DMS79 (cell line): ENCODE results near the gene MSH6.

Experiments
- DNase-seq: peaks from one replicate; lab custom pipeline; 2025; lab: John Stamatoyannopoulos, UW

Gene MSH6

GRCh38 chr2:47783486-47784351 is 774 bp downstream of the MSH6 start:
- DNase-seq = peak; percentile 71

GRCh38 chr2:47784352-47784851 is 1.5 kb downstream of the MSH6 start:
- peak; percentile 40 for DNase-seq

DNA sequence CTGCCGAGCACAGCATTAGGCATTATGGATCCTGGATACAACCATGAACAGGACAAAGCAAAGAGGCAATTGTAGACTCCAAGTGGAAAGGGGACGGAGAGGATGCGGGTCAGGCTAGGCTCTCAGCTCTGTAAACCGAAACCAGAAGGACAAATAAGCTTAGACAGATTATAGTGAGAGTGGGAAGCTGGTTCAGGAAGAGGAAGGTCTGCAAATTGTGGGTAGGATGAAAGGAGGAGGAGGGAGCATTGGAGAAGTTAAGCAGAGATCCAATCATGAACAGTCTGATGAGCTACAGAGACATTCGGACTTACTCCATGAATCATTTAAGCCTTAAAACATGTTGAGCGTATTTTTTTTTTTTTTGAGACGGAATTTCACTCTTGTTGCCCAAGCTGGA is 3.0 kb downstream of the MSH6 start:
- DNase-seq = no peak

GRCh38 chr2:47796090-47796697 is 13.2 kb downstream of the MSH6 start:
- DNase-seq = no peak

- no peak for DNase-seq
These were observed 15.7 kb downstream of the MSH6 start for GRCh38 chr2:47798631-47799030.

DNA sequence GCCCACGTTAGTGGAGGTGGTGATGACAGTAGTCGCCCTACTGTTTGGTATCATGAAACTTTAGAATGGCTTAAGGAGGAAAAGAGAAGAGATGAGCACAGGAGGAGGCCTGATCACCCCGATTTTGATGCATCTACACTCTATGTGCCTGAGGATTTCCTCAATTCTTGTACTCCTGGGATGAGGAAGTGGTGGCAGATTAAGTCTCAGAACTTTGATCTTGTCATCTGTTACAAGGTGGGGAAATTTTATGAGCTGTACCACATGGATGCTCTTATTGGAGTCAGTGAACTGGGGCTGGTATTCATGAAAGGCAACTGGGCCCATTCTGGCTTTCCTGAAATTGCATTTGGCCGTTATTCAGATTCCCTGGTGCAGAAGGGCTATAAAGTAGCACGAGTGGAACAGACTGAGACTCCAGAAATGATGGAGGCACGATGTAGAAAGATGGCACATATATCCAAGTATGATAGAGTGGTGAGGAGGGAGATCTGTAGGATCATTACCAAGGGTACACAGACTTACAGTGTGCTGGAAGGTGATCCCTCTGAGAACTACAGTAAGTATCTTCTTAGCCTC is 16.2 kb downstream of the MSH6 start:
- no peak for DNase-seq

DNA sequence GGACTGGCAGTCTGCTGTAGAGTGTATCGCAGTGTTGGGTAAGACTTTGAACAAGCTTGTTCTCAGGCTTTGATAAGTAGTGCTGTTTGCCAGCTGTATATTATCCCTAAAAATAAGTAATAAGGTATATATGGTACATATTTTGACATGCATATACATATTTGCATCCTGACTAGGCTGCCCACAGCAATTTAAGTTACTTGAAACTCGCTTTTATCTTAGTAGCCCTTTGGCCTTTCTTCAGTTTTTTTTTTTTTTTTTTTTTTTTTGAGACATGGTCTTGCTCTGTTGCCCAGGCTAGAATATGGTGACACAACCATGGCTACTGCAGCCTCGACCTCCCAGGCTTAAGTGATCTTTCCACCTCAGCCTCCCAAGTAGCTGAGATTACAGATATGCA is 18.2 kb downstream of the MSH6 start:
- no peak for DNase-seq

DNA sequence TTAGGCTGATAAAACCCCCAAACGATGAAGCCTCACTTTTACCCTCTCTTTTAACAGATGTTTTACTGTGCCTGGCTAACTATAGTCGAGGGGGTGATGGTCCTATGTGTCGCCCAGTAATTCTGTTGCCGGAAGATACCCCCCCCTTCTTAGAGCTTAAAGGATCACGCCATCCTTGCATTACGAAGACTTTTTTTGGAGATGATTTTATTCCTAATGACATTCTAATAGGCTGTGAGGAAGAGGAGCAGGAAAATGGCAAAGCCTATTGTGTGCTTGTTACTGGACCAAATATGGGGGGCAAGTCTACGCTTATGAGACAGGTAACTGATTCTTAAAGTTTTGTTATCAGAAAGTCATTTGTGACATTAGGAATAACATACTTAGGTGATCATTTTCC is 20.4 kb downstream of the MSH6 start:
- no peak for DNase-seq

- no peak for DNase-seq
These were observed 20.8 kb downstream of the MSH6 start for GRCh38 chr2:47803770-47804169.

GRCh38 chr2:47805850-47806249 is 22.9 kb downstream of the MSH6 start:
- no peak for DNase-seq

- no peak for DNase-seq
These were observed 25.7 kb downstream of the MSH6 start for GRCh38 chr2:47808614-47809013.

- DNase-seq = no peak
These were observed 27.0 kb downstream of the MSH6 start for GRCh38 chr2:47809903-47810302.

DNA sequence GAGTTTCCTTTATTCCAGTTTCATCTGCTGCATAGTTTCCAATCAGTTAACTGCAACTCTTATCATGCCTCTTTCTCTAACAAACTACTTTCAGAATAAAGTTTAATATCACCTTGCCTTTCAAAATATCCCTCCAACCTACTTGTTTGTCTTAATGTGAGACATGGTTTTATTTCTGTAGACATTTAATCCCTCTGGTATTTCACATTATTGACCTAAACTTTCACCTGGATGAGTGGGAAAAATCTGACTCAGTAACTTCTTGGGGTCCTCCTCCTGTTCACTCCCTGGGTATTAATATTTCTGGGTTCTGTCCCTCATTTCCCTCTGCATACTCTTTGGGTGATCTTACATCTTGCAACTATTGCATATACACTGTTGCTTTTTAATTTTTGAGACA is 27.9 kb downstream of the MSH6 start:
- no peak for DNase-seq

GRCh38 chr2:47811668-47812067 is 28.7 kb downstream of the MSH6 start:
- peak; percentile 41 for DNase-seq

GRCh38 chr2:47815764-47816163 is 32.8 kb downstream of the MSH6 start:
- DNase-seq = peak; percentile 38

DNA sequence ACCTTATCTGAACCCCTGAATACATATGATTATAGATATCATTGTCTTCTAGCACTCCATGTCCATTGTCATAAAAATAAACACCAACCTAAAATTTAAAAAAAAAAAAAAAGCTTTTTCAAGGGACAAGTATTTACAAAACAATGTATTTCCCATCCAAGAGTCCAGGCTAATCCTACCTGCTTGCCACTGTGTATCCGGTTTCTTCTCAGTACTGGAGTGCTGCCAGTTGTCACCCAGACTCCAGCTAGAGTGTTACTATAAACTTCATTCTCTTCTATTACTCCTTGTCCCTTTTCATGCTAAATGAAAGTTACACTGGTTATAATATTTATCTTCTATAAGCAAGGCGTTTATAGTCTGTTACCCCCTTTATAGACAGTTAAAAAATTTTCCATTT is 35.8 kb downstream of the MSH6 start:
- no peak for DNase-seq

GRCh38 chr2:47819834-47820233 is 36.9 kb downstream of the MSH6 start:
- no peak for DNase-seq

- no peak for DNase-seq
These were observed 39.6 kb downstream of the MSH6 start for GRCh38 chr2:47822518-47822917.

DNA sequence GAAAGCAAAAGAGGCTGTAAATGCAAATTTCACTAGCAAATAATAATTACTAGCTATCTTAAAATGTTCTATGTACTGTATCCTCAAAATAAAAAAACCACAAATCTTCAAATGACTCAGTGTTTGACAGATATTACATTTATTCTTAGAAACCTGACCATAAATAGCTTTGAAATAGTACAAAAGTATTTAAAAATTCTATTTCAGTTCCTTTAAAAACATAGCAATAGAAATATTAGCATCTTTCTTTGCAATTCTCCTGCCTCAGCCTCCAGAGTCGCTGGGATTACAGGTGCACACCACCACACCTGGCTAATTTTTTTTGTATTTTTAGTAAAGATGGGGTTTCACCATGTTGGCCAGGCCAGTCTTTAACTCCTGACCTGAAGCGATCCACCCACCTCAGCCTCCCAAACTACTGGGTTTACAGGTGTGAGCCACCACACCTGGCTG is 50.6 kb downstream of the MSH6 start:
- no peak for DNase-seq

DNA sequence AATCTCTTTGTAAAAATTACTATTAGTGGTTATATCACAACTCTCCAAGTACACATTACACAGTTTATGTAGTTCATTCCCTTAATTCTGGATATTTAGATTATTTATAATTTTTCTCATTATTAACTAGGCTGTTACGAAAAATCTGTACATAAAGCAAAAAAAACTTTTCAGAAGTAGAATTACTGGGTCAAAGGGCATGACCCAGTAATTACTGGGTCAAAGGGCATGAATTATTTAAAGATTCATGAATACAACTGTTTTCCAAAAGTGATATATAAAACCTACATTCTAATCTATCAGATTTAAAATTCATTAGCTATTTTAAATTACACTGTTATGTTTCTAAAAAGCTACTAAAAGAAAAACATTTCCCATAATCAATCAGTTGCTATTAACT is 55.3 kb downstream of the MSH6 start:
- no peak for DNase-seq

GRCh38 chr2:47838686-47839085 is 55.7 kb downstream of the MSH6 start:
- DNase-seq = peak; percentile 83

DNA sequence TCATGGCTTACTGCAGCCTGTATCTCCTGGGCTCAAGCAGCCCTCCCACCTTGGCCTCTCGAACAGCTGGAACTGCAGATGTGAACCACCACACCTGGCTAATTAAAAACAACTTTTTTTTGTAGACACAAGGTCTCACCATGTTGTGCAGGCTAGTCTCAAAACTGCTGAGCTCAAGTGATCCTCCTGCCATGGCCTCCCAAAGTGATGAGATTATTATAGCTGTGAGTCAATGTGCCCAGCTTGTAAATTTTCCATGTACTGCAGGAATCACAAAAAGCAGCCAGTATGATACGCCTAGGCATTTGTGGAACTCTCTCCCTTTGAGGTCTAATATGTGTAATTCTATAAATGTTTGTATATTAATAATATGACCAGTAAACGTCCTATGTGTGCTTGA is 59.9 kb downstream of the MSH6 start:
- DNase-seq = no peak

- DNase-seq = no peak
These were observed 60.5 kb downstream of the MSH6 start for GRCh38 chr2:47843407-47843806.
